NT2/D1 (cell line): Measurements from ENCODE around the gene PRDM15.

Experiments
- SUZ12 ChIP-seq: IDR thresholded peaks from 2 replicates; pipeline ENCODE4 v1.6.1; 2011; ENCODE audit not compliant: insufficient read length, insufficient read depth; ENCODE audit errors: extremely low read depth
- ZNF274 ChIP-seq: IDR thresholded peaks from 2 replicates; pipeline ENCODE4 v1.6.1; 2011; ENCODE audit warnings: mild to moderate bottlenecking, low read depth, low read length

DNA sequence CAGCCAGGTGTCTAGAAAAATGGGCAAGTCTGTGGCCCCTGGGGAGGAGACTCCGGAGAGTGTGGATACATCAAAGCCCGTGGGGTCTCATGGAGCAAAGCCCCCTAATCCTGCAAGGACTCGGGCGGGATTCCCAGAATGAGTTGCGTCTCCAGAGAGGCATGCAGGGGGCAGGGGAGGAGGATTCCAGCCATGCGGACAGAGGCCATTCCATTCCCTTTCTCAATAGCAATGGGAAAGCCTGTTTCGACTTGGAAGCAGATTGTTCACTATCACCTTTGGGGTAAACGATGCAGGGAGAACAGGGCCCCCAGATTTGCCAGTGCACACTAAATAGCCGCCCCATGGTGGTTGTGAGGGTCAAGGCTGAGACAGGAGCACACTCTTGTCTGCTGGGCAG is 15.4 kb upstream of the PRDM15 start:
- no peak for TF ChIP-seq ZNF274
- no peak for TF ChIP-seq SUZ12
